CD4-positive, alpha-beta T cell treated with Interleukin-1 beta for 1 hour (primary cell): ENCODE results near the gene TEX38.
"Not testable (repeated sequence)": the region's sequence is repeated elsewhere in the genome, so short reads cannot be mapped to it uniquely, and the experiment has no call there.

Source experiments
- DNase-seq, 2 donors: peaks; one replicate each; pipeline ENCODE4 v3.0.0-alpha.2; 2020 to 2022

Gene TEX38

DNA sequence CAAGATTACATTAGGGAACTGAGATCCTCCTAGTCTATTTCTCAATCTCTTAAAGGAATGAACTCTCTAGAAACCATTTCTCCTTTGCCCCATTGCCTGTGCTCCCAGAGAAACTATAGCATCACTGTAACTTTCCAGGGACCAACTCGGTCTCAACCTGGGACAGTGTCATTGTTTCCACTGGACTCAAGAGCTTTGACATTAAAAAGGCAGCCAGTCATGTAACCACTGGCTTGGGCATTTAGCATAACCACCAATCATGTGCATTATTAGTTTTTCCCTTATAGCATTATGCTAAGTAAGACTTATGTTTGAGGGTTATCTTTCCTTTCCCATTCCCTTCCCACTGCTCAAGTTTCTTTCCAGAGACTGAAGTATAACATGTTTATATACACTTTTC, 18.2 kb downstream of the TEX38 start:
- no peak for DNase-seq

DNA sequence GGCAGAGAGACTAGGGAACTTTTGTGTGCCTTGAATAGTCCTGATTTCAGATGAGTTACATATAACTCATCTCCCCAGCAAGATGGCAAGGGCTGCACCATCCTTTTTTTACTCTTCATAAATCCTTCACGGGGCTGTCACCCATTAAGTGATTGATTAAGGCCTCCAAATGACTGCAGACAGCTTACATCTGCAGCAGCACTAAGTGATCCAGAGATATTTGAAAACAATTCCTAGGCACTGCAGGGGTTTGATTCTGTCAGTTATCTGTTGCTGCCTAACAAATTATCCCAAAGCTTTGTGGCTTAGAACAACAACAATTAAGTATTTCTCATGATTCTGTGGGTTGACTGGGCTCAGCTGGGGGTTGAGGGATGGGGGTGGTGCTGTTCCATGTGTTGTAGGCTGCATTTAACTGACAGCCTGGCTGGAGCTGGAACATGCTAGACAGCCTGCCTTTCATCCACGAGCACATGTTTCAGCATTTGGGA, 19.3 kb downstream of the TEX38 start:
- DNase-seq, result no peak

DNA sequence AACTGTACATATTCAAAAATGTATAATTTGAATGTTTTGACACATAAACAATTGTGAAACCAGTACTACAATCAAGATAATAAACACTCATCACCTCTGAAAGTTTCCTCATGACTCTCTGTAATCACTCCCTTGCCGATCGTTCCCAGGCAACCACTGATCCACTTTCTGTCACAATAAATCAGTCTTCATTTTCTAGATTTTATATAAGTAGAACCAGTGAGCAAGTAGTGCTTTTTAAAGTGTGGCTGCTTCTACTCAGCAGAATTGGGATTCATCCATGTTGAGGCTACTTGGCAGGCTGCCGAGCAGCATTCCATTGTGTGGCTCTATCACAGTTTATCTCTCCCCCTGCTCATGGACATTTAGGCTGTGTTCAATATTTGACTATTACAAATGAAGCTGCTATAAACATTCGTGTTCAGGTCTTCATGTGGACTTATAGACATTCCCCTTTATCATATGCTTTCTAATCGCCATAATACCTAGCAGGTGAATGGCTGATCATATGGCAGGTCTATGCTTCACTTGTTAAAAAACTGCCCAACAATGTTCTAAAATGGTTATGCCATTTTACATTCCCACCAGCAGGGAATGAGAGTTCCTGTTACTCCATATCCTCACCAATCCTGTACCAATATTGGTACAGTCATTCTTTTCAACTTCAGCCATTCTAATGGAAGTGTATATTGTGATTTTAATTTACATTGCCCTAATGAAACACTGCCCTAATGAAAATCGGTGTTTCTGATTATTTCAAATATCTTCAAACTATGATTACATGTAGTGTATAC, 20.5 kb downstream of the TEX38 start:
- DNase-seq, result no peak

DNA sequence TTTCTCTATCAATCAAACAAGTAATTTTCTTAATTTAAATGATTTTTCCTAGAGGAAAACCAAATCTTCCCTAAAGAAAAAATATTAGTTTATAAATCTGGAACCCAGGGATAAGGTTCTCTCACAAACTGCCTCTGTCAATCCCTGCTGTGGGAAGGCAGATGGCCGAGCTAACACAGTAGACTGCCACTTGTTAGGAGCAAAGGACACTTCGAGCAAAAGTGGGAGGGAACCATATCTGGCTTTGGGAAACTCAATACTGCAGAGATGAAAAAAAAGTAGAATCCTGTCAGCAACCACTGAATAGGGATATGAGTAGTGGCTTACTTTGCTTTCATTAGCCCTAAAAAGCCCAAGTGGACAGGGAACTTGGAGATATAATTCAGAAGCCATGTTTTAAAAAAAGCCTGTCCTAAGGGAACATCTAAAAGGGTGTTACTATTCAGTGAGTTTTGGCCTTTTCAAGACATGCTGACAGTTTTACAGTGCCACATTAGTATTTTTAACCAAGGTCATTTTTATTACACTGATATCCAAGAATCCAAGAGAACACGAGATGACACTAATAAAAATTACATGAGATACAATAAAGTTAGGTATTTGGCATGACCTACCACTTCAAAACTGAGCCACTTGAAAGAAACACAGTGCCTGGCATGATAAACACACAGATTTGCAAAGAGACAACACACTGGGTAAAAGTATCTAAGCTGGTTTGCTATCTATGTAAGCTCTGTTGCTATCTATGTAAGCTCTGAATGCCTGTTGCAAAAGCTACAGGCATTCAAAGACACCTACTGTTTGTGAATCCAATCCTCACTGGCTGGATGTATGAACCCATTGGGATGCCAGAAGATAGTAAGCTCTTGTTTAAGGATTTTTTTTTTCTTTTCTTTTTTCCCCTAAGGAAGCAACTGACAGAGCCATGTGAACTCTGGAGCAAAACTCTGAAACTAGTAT, 21.4 kb downstream of the TEX38 start:
- no peak for DNase-seq

GRCh38 chr1:46694676-46695075, 23.0 kb downstream of the TEX38 start:
- not testable (repeated sequence) for DNase-seq

- no peak for DNase-seq
Observed at GRCh38 chr1:46697053-46697452, 25.4 kb downstream of the TEX38 start.

GRCh38 chr1:46699666-46700065, 28.0 kb downstream of the TEX38 start:
- peak in 1 of 2 donors; percentile 16 for DNase-seq

GRCh38 chr1:46703927-46704641, 32.4 kb downstream of the TEX38 start:
- no peak for DNase-seq

DNA sequence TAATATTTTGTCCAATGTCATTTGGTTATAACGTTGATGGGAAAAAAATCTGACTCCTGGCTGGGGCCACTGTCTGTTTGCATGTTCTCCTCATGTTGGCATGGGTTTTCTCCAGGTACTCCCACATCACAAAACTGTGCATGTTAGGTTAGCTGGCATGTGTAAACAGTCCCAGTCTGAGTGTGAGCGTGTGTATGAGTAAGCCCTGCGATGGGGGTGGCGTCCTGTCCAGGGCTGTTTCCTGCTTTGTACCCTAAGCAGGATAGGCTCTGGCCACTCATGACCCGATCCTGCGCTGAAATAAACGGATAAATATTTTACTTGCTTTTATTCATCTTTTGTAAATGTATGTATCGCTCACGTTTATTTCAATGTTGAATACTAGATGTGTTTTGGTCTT, 33.8 kb downstream of the TEX38 start:
- no peak for DNase-seq

DNA sequence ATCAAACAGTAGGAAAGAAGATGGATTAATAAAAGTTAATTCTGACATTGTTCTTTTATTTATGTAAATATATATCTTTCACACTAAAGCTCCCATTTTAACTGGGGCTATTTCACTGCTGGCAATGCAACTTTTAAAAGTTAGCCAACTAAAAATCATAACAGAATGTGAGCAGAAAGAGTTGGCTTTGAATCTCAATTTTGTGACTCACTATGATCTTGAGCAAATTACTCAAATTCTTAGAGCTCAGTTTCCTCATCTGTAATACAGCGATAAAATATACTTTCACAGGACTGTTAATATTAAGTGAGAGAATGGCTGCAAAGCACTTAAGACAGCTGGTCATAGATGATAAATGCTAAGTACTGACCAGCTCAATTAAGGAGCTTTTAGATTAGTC, 36.5 kb downstream of the TEX38 start:
- DNase-seq, result no peak

- DNase-seq, result no peak
Observed at GRCh38 chr1:46714976-46715375, 43.3 kb downstream of the TEX38 start.

- no peak for DNase-seq
Observed at GRCh38 chr1:46717654-46718053, 46.0 kb downstream of the TEX38 start.

DNA sequence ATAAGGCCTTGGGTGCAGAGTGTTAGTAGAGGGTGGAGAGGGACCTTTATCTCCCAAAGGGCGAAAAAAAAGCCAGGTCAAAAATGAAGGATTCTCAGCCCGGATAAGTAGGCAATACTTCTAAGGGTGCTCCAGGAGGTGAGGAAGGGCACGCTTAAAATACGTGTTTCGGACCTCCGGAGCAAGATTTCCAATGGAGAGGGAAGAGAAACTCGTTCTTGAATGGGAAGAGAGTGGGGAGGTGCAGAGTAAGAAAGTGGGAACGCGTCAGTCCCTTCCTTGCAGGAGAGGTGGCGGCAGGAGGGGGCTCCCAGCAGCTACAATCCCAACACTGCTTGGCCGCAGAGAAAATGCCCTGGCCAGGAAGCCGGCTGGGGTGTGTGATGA, 46.7 kb downstream of the TEX38 start:
- DNase-seq, result no peak

GRCh38 chr1:46718727-46719622, 47.3 kb downstream of the TEX38 start, which contains the start of gene EFCAB14:
EFCAB14 (minus strand) TSS chr1:46719114; CDS start chr1:46718087, 1,027 bp downstream.
- DNase-seq, result peak; percentile 98 to 99

- DNase-seq, result no peak
Observed at GRCh38 chr1:46719689-46720088, 48.0 kb downstream of the TEX38 start.

- DNase-seq, result not testable (repeated sequence)
Observed at GRCh38 chr1:46720319-46720718, 48.7 kb downstream of the TEX38 start.

DNA sequence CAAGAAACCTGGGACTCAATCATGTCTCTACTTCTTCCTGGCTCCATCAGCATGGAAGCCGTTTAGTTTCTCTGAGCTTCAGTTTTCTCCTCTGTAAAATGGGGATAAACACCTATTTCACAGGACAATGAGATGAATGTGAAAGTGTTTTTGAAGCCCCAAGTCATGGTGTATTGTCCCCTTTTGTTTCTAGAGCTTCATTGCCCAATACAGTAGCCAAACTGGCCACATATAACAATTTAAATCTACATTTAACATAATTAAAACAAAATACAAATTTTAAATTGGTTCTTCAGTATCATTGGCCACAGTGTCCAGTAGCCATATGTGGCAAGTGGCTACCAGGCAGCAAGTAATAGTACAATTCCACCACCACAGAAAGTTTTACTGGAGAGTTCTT, 49.5 kb downstream of the TEX38 start:
- DNase-seq, result no peak

- DNase-seq, result no peak
Observed at GRCh38 chr1:46721686-46722205, 50.1 kb downstream of the TEX38 start.
